CD1c-positive myeloid dendritic cell (primary cell): ENCODE results near the gene BBS4.

Experiments
- DNase-seq: peaks from one replicate; pipeline ENCODE4 v3.0.0-alpha.2; 2016; ENCODE audit errors: extremely low spot score

The BBS4 gene

DNA sequence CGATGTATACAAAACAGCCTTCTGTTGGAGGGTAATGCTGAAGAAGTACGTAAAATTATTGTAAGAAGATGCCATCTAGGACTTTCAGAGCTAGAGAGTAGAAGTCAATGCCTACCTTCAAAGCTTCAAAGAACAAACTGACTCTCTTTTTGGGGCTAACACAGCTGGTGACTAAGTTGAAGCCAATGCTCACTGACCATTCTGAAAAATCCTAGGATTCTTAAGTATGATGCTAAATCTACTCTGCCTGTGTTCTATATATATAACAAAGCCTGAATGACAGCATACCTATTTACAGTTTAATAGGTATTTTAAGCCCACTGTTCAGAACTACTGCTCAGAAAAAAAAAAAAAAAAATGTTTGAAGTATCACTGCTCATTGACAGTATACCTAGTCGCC lies 78.6 kb downstream of the BBS4 start:
- no peak for DNase-seq

DNA sequence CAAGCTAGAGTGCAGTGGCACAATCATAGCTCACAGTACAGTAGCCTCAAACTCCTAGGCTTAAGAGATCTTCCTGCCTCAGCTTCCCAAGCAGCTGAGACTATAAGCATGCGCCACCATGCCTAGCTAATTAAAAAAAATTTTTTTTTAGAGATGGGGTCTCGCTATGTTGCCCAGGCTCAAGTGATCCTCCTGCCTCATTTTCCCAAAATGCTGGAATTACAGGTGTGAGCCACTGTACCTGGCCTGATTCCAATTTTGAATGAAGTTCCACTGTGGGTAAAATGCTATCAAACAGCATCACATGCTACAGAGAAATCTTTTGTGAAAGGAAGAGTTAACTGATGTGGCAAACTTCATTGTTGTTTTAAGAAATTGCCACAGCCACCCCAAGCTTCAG lies 80.0 kb downstream of the BBS4 start:
- no peak for DNase-seq

DNA sequence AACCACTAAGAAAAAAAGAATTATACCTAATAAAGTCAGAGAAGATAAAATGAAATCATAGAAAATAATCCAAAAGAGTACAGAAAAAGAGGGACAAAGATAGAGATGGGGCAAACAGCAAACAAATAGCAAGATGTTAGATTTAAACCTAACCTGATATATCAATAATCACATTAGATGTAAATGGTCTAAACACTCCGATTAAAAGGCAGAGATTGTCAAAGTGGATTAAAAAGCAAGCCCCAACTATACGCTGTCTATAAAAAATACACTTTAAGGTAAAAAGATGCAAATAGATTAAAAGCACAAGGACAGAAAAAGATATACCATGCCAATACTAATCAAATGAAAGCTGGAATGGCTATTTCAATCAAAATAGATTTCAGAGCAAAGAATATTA lies 80.8 kb downstream of the BBS4 start:
- no peak for DNase-seq

DNA sequence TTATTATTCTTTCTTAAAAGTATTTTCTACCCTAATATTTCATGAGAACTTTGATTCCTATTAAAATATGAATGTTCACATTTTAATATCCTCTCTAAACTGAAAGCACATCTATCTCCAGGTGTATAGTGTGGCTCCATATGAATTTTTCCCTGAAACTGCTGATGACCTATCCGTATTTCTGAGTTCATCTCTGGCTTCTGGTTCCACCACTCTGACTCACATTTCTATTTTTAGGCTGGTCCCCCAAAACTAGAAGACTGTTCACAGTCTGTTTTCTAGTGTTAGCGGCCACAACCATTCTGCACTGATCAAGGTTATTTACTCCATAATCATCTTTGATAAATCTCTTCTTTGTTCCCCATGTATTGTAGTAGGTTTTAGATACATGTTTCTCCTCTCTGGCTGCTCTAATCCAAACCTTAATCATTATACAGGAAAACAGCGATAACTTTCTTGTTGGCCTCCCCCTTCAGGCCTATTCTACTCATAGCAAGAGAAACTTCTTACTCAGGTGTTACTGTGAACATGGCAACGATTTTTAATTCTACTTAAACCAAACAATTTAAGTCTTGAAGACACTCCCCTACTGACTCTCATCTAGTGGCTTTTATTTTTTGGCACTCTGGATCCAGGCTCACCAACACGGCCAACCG lies 84.8 kb downstream of the BBS4 start:
- no peak for DNase-seq

DNA sequence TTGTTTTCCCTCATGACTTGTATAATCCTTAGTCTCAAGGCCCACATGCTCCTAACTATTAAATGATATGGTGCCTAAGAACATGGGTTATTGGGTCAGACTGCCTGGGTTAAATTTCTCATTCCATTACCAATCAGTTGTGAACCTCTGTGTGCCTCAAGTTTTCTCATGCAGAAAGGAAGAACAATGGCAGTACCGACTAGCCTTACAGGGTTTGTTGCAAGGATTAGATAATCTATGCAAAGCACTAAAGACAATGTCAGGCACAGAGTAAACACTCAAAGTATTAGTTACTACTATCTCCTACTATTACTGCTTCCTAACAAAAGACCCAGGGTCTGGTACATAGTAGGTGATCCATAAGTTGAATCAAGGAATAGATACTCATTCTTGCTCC lies 85.3 kb downstream of the BBS4 start:
- DNase-seq, result no peak

DNA sequence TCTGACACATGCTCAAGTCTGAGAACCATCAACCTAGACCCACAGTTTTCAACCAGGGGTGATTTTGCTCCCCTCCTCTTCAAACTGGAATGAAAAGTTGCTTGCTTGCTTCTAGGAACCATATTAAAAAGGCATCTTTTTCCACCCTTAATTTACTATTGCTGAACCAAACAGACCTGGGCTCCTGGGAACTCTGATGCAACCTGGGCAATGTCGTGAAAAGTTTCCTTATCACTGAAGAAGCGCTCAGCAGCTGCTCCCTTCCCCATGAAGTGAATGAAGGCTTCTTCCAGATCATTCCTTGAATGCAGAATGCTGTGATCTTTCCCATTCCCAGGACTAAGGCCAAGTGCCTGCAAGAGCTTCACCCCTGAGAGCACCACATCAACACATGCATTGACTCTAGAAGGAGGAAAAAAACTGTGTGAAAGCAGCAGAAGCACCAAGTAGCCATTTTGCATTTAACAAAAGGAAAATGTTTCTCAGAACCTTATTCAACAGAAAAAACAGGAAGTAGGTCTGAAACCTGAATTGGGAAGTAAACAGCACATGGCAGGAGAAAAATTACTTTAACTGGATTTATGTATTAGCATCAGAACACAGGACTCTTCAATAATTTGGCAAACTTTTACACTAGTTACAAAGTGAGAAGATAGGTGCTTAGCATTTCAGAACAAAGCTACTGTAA lies 88.8 kb downstream of the BBS4 start:
- DNase-seq, result peak; percentile 78

DNA sequence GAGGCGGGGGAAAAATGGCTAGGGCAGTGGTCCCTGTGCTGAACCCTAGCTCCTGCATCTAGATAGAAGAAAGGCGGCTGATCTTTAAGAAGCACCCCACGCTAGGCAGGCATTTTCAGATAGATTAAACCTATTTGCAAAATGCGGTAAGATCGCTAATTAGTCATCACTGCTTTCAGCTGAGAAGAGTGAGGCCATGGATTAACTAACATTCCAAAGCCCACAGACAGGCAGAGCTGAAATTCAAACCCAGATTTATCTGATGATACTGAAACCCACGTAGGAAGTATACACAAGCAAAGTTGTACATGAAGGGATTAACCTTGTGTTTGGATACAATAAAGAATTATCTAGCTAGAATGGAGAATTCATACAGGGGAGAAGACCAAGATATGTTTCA lies 92.8 kb downstream of the BBS4 start:
- no peak for DNase-seq

DNA sequence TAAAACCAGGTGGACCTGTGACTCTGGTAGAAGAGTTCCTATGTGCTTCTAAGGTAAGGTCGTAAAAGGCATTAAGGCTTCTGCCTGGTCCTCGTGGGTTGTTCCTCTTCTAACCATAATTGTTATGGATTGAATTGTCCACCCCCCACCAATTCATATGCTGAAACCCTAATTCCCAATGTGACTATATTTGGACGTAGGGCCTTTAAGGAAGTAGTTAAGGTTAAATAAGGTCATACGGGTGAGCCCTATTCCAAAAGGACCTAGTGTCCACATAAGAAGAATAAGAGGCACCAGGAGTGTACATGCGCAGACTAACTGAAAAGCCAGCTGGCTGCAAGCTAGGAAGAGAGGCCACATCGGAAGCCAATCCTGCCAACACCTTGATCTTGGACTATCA lies 95.6 kb downstream of the BBS4 start:
- DNase-seq, result peak; percentile 77

DNA sequence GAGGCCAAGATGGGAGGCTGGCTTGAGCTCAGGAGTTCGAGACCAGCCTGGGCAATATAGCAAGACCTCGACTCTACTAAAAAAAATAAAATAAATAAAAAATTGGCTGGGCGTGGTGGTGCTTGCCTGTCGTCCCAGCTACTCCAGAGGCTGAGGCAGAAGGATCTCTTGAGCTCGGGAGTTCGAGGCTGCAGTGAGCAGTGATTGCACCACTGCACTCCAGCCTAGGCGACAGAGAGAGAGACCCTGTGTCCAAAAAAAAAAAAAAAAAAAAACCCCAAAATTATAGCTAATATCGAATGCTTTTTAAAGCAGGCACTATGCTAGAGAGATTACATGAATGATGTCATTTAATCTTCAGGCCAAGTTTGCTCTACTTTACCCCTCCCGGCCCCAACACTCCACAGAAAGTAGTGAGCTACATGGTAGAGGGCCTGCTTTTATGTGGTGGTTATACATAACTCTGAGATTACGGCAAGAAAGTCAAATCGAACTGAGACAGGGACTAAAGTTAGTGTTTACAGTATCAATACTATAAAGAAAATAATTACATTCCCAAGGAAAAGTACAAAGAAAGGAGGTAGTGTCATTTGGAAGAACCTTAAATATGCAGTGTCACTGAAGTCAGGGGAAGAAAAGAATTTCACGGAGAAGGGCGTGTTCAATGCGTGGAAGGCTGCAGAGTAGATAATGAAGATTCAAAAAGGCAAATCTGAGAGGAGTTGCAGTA lies 96.4 kb downstream of the BBS4 start:
- no peak for DNase-seq

DNA sequence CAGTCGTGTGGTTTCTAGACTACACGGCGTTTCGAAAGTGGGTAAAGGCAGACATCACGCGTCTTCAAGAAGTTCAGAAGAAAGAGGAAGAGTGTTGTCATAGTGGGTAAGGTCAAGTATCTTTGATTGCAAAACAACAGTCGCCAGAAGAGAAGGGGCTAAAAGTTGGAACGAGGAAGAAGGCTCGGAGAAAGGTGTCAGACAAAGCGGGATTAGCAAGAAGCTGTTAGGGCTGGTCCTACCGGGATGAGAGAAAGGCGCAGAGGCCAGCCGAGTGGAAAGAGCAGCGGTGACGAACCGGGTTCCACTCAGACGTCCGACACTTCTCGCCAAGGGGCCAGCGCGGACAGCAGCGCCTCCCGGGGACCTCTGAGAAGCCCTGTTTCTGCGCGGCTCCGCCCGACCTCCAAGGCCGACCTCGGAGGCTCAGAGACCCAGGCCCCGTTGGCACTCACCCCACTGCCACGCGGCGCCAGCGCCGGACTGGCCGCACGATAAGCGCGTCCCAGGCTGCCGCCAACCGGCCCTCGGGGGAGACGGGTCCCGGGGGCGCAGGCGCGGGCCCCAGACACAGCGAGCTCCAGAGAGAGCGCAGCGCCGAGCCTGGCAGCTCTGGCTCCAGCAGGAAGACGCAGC lies 97.1 kb downstream of the BBS4 start:
- DNase-seq, result peak; percentile 96

DNA sequence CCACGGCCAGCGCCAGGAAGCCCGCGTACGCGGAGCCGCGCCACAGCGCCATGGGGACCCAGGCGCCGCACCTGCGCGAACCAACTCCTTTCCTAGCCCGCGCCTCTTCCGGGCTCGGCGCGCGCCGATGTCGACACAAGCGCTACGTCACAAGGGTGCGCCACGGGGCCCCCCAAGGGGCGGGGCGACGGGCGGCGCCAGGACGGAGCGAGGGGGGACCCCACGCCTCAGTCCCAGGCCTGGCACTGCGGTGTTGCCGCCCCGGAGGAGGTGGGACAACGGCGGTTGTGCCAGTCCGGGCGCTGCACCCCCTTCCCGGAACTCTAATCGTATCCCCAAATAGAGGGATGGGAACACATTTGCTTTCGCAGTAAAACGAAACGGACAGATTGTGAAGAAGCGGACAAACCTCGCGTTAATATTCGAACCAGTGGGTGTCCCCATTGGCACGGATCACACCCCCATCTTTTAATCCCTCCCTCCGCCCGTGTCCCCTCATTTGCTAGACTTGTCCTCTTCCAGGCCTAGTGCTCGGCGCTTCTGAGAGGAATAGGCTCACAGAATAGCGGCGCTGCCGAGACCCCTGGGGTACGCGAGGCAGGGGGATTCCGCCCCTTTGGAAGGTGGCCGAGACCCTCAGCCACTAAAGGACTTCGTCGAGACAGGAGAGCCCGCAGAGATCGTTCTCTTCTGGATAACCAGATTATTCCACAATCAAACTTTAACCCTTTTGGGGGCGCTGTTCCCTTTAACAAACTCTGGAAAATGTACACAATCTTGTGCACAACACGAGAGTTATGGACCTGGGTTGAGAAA lies 97.8 kb downstream of the BBS4 start, which contains the start of gene ADPGK:
TSS of gene ADPGK (minus strand) at position 119 of the 816 bp plus-strand sequence. CDS start at position 52, 67 bp downstream.
- peak; percentile 97 for DNase-seq

DNA sequence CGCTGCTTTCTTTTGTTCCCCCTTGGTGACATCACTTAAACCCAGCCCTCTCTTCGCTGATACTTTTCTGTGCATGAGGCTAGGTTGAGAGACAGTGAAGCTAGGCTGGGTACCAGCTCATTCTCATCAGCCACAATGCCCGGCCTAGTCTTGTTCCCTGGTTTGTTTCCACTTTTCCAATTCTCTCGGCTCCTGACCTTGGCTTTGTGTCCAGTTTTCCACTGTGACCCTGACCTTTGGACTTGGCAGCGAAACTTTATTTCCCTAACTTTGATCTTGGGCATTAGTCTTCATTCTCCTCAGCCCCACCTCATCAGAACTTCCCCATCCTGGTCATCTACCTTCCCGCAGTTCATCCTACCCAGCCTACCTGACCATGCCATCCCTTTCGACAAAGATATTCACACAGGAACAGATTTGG lies 98.5 kb downstream of the BBS4 start:
- no peak for DNase-seq

DNA sequence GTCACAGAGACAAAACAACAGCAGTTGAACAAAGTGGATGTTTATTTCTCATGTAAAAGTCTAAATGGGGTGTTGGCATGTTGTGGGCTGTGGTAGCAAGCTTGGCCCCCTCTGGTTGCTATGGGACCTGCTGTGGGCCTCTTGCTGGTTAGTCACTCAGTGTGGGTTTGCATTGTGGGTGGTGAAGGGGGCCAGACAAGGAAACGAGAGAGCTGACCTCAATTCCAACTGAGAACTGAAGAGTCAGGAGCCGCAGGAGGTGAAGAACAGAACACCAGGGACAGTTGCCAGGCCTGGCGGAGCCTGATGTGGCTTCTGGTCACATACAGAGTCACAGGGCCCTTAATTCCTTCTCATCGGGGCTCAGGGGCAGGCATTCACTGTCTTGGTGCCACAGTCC lies 99.4 kb downstream of the BBS4 start:
- peak; percentile 91 for DNase-seq

DNA sequence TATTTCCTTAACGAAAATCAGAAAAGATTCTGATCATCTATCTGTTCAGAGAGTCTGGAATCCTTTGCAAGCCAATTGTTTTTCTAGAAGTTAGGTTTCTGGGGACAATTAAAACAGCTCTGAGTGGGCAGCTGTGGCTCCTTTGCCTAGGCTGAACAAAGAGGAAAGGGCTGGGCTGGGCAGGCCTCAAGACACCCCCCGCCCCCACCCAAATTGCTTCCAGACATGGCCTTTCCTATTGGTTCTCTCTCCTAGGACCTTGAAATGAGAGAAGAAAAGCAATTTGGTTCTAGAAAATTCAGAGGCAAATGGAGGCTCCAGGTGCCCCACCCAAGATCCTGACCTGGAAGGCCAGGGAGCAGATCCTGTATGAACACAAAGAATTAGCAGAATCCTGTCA lies 99.8 kb downstream of the BBS4 start:
- no peak for DNase-seq

DNA sequence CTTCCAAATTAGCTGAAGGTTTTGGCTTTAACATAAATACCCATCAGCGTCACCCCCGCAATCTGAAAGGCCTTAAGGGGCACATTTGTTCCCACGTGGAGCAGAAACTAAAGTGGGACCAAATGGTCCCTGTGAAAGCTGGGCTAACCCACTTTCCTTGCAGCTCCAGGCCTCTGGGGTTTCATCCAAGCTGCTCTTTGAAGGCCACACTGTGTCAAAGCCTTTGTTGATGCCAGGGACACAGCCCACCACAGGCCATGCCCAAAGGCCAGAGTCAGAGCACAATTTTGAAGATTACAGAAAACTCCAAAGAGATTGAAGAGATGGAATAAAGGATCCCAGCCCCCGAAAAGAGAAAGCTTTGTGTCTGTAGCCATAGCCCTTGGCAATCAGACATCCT lies 100.2 kb downstream of the BBS4 start:
- DNase-seq, result no peak

DNA sequence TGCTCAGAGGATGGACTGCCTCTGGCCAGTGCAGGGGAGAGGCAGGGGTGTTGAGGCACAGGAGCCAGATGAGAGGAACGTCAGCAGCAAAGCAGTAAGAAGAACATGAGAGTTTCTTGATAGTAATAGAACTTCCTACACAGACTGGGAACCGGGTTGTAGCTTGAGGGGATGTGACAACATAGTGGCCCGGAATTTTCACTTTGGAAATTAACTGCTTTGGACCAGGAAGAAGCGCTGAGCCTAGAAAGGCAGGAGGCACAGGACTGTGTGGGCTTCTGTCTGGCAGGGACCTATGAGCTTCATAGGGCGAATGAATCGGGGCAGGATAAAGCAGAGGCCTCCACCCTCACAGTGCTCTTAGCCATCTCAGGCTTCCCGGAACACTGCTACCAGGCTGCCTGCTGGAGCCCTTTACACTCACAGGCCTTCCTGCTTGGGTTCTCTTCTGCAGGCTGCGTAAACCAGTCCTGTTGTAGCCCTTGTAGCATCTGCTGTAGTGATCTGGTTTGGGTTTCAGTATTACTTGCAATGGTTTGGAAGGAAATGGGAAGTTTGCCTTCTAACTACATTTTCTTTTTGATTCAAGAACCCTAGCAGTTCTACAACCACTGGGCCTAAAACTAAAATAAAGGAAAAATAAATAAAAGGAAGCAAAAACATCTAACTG lies 100.8 kb downstream of the BBS4 start:
- peak; percentile 64 for DNase-seq

DNA sequence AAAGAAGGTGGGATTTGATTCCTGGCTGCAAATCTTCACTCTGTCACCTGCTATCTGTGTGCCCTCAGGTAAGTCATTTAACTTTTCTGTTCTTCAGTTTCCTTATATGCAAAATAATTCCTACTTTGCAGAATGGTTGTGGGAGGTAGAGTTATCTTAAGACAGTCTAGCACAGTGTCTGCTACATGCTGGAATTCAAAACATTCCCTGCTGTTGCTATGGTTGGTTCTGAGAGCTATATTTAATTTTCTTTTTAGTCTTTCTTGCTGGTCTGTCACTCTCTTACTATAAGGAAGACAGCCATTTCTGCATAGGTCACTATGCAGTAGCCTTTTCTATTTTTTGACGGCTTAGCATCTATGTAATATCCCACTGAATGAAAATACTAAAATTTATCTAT lies 101.5 kb downstream of the BBS4 start:
- no peak for DNase-seq
